GM23338 (cell line): ENCODE data around the gene STAC2. TPM values are rescaled to one million over a fixed set of nuclear protein-coding genes. Genes with fewer than 3 reads are reported as not detected.

Experiments
- ATAC-seq: fragments of 200-7000 bp; cut with Tn5 transposase; 3 replicates; pipeline ENCODE4 v1.9.1; 2020
- DNase-seq: peaks from one replicate; pipeline ENCODE4 v3.0.0-alpha.2; 2015; ENCODE audit warnings: low spot score
- H2AFZ ChIP-seq: fragments of 200-600 bp; sonication (generic); 2 replicates; pipeline ENCODE4 v1.8.0; 2016; ENCODE audit warnings: antibody characterized with exemption, mild to moderate bottlenecking, moderate library complexity
- H3F3A ChIP-seq: fragments of 200-600 bp; sonication (generic); replicated peaks from 2 replicates; pipeline ENCODE4 v1.8.0; 2017; ENCODE audit warnings: antibody characterized with exemption, mixed run types, low read depth
- H3K27ac ChIP-seq: fragments of 200-600 bp; sonication (generic); 2 replicates; pipeline ENCODE4 v1.6.1; 2016; ENCODE audit warnings: low read depth
- H3K27me3 ChIP-seq: fragments of 200-600 bp; sonication (generic); 2 replicates; pipeline ENCODE4 v1.8.0; 2016; ENCODE audit warnings: mild to moderate bottlenecking, mixed run types, moderate library complexity; ENCODE audit not compliant: insufficient read depth
- H3K36me3 ChIP-seq: fragments of 200-600 bp; sonication (generic); 2 replicates; pipeline ENCODE4 v1.8.0; 2016; ENCODE audit warnings: mild to moderate bottlenecking; ENCODE audit not compliant: insufficient read depth
- H3K4me1 ChIP-seq: fragments of 200-600 bp; sonication (generic); 2 replicates; pipeline ENCODE4 v1.8.0; 2016; ENCODE audit warnings: mild to moderate bottlenecking, moderate library complexity; ENCODE audit not compliant: insufficient read depth
- H3K4me2 ChIP-seq: fragments of 200-600 bp; sonication (generic); 2 replicates; pipeline ENCODE4 v1.7.1; 2017; ENCODE audit warnings: mixed run types
- H3K4me3 ChIP-seq: fragments of 200-600 bp; sonication (generic); 2 replicates; pipeline ENCODE4 v1.6.1; 2016; ENCODE audit warnings: mixed run types
- H3K79me2 ChIP-seq: fragments of 200-600 bp; sonication (generic); replicated peaks from 2 replicates; pipeline ENCODE4 v1.8.0; 2017; ENCODE audit warnings: mild to moderate bottlenecking; ENCODE audit not compliant: insufficient read depth
- H3K9me2 ChIP-seq: fragments of 200-600 bp; sonication (generic); 2 replicates; pipeline ENCODE4 v1.8.0; 2017; ENCODE audit not compliant: insufficient read depth
- H4K20me1 ChIP-seq: fragments of 200-600 bp; sonication (generic); replicated peaks from 2 replicates; pipeline ENCODE4 v1.8.0; 2017; ENCODE audit warnings: mild to moderate bottlenecking; ENCODE audit not compliant: insufficient read depth
- H3K27ac Mint-ChIP-seq: 2 replicates; pipeline ENCODE4 v1.8.0; 2020; ENCODE audit warnings: inconsistent platforms, mild to moderate bottlenecking, moderate library complexity, mixed read lengths
- H3K27me3 Mint-ChIP-seq: 3 replicates; pipeline ENCODE4 v1.8.0; 2022; ENCODE audit warnings: low read depth, mild to moderate bottlenecking, moderate library complexity, mixed read lengths, inconsistent platforms; ENCODE audit not compliant: insufficient read depth, poor library complexity
- H3K36me3 Mint-ChIP-seq: 3 replicates; pipeline ENCODE4 v1.8.0; 2021; ENCODE audit warnings: low read depth, mild to moderate bottlenecking, inconsistent platforms, moderate library complexity, mixed read lengths
- H3K4me1 Mint-ChIP-seq: 3 replicates; pipeline ENCODE4 v1.8.0; 2020; ENCODE audit warnings: mild to moderate bottlenecking, inconsistent platforms, mixed read lengths
- H3K4me3 Mint-ChIP-seq: 3 replicates; pipeline ENCODE4 v1.8.0; 2021; ENCODE audit warnings: moderate library complexity, mild to moderate bottlenecking, inconsistent platforms, mixed read lengths
- H3K9me3 Mint-ChIP-seq: 3 replicates; pipeline ENCODE4 v1.8.0; 2020; ENCODE audit warnings: moderate library complexity, mild to moderate bottlenecking, inconsistent platforms, mixed read lengths
- CREB1 ChIP-seq: fragments of 250-450 bp; sonication (Bioruptor Pico); IDR thresholded peaks from 2 replicates; pipeline ENCODE4 v1.5.0; 2020; ENCODE audit warnings: low read depth, mild to moderate bottlenecking, moderate library complexity
- EZH2 ChIP-seq: fragments of 200-600 bp; sonication (generic); IDR thresholded peaks from one replicate; pipeline ENCODE4 v1.8.0; 2017; ENCODE audit warnings: antibody characterized with exemption, mild to moderate bottlenecking, low read depth; ENCODE audit not compliant: unreplicated experiment
- EZH2phosphoT487 ChIP-seq: fragments of 200-600 bp; sonication (generic); IDR thresholded peaks from one replicate; pipeline ENCODE4 v1.8.1; 2018; ENCODE audit warnings: antibody characterized with exemption; ENCODE audit not compliant: unreplicated experiment
- JUNB ChIP-seq: IDR thresholded peaks from one replicate; pipeline ENCODE4 v1.6.1; 2016; ENCODE audit warnings: antibody characterized with exemption; ENCODE audit not compliant: unreplicated experiment
- NANOG ChIP-seq: IDR thresholded peaks from 2 replicates; pipeline ENCODE4 v1.6.1; 2016; ENCODE audit warnings: antibody characterized with exemption, borderline replicate concordance
- POLR2AphosphoS5 ChIP-seq: IDR thresholded peaks from 2 replicates; pipeline ENCODE4 v1.6.1; 2016; ENCODE audit warnings: antibody characterized with exemption, low read depth
- REST ChIP-seq: IDR thresholded peaks from one replicate; pipeline ENCODE4 v1.6.1; 2018; ENCODE audit warnings: antibody characterized with exemption; ENCODE audit not compliant: unreplicated experiment
- STAT1 ChIP-seq: IDR thresholded peaks from one replicate; pipeline ENCODE4 v1.6.1; 2016; ENCODE audit warnings: antibody characterized with exemption; ENCODE audit not compliant: unreplicated experiment
- ZNF331 ChIP-seq: fragments of 250-450 bp; sonication (Bioruptor Pico); IDR thresholded peaks from 2 replicates; pipeline ENCODE4 v1.5.0; 2020; ENCODE audit warnings: low read depth, mild to moderate bottlenecking, moderate library complexity
- ZNF462 ChIP-seq: fragments of 250-450 bp; sonication (Bioruptor Pico); IDR thresholded peaks from 2 replicates; pipeline ENCODE4 v1.5.0; 2020; ENCODE audit warnings: mild to moderate bottlenecking, moderate library complexity
- polyA plus RNA-seq: library from polyadenylated mRNA; unstranded; fragments of >200 nt; fragmentation: Nextera tagmentation; extraction: Ambion mirVana; gene quantifications from 2 replicates; pipeline ENCODE4 v1.2.1, GENCODE V29; 2016
- total RNA-seq: library from RNA; depleted of rRNA; stranded (reverse); fragments of >200 nt; shearing (Covaris generic); gene quantifications from 2 replicates; pipeline ENCODE4 v1.2.3, GENCODE V29; 2014

STAC2 gene
- total and polyA plus RNA-seq, 2 experiments from 2014 or later, result 1.9 to 3.1 TPM

- no peak for TF ChIP-seq ZNF462 (CRISPR knock-in tag)
These were observed 52.7 kb downstream of the STAC2 start (continued) for GRCh38 chr17:39173080-39173479.

GRCh38 chr17:39171933-39172332 is 53.8 kb downstream of the STAC2 start:
- Mint-ChIP-seq H3K4me3 (no peak overlapping the region), H3K9me3 (peaks cover 9% of the 10 kb centered on the region; the same call in 2 of the 3 replicates), H3K27ac (no peak overlapping the region), H3K36me3 (peaks cover 16% of the 10 kb centered on the region), H3K4me1 (peaks cover 37% of the 10 kb centered on the region), H3K27me3 (peaks cover 11% of the 10 kb centered on the region)
- Histone ChIP-seq H3K4me1 (peaks cover 27% of the 10 kb centered on the region), H3F3A (peaks cover 13% of the 10 kb centered on the region), H3K4me2 (no peak overlapping the region), H3K9me2 (no peaks in the 10 kb centered on the region), H3K27me3 (peaks cover 12% of the 10 kb centered on the region), H3K27ac (no peak overlapping the region), H3K79me2 (no peaks in the 10 kb centered on the region), H3K4me3 (no peak overlapping the region), H4K20me1 (no peaks in the 10 kb centered on the region), H3K36me3 (no peaks in the 10 kb centered on the region), H2AFZ (no peak overlapping the region)
- no peak for TF ChIP-seq CREB1 (CRISPR knock-in tag)
- no peak for TF ChIP-seq POLR2AphosphoS5
- TF ChIP-seq STAT1, result no peak
- ATAC-seq, result no peak
- no peak for DNase-seq

- no peak overlapping the region for H3K27ac Mint-ChIP-seq
- H3K4me3 Mint-ChIP-seq, result no peak overlapping the region
- Histone ChIP-seq H3K27me3 (peaks cover 26% of the 10 kb centered on the region), H2AFZ (no peak overlapping the region), H3K36me3 (no peaks in the 10 kb centered on the region), H3K9me2 (no peaks in the 10 kb centered on the region), H3K27ac (no peak overlapping the region), H3K4me3 (no peak overlapping the region), H3K79me2 (no peaks in the 10 kb centered on the region), H3K4me2 (no peak overlapping the region), H4K20me1 (no peaks in the 10 kb centered on the region), H3F3A (peaks cover 8% of the 10 kb centered on the region), H3K4me1 (peaks cover 32% of the 10 kb centered on the region)
- peaks cover 10% of the 10 kb centered on the region; the same call in 1 of the 3 replicates for H3K36me3 Mint-ChIP-seq
- peaks cover 20% of the 10 kb centered on the region for H3K27me3 Mint-ChIP-seq
- DNase-seq (no peak), ATAC-seq (no peak)
- H3K4me1 Mint-ChIP-seq, result peaks cover 32% of the 10 kb centered on the region
- peaks cover 9% of the 10 kb centered on the region; the same call in 2 of the 3 replicates for H3K9me3 Mint-ChIP-seq
- no peak for TF ChIP-seq EZH2
- no peak for TF ChIP-seq NANOG
- no peak for TF ChIP-seq STAT1
- no peak for TF ChIP-seq CREB1 (CRISPR knock-in tag)
- TF ChIP-seq JUNB, result no peak
- no peak for TF ChIP-seq REST
- no peak for TF ChIP-seq ZNF331 (CRISPR knock-in tag)
- no peak for TF ChIP-seq EZH2phosphoT487
These were observed 55.2 kb downstream of the STAC2 start for GRCh38 chr17:39170558-39170957.
